Activated gamma-delta T cell treated with anti-CD3 and anti-CD28 coated beads, Interleukin-2, amount 50 U/mL, for 16 hours (primary cell): ENCODE data around the gene DSG2.
"Not testable (repeated sequence)": the region's sequence is repeated elsewhere in the genome, so short reads cannot be mapped to it uniquely, and the experiment has no call there.

Experiments used
- DNase-seq: peaks from one replicate; pipeline ENCODE4 v3.0.0-alpha.2; 2020; ENCODE audit warnings: low read depth

Gene DSG2

GRCh38 chr18:31497836-31498573 is at the start of gene DSG2:
Gene DSG2 (plus strand): TSS chr18:31498177. CDS start chr18:31498252, 75 bp downstream.
- DNase-seq, result no peak

GRCh38 chr18:31450409-31450808 is 47.6 kb upstream of the DSG2 start:
- DNase-seq, result no peak

- no peak for DNase-seq
Measured at GRCh38 chr18:31451625-31452024, 46.4 kb upstream of the DSG2 start.

- DNase-seq, result no peak
Measured at GRCh38 chr18:31454066-31454708, 43.8 kb upstream of the DSG2 start.

GRCh38 chr18:31469629-31470028 is 28.3 kb upstream of the DSG2 start:
- no peak for DNase-seq

- DNase-seq, result no peak
Measured at GRCh38 chr18:31478688-31479087, 19.3 kb upstream of the DSG2 start.

GRCh38 chr18:31482051-31482450 is 15.9 kb upstream of the DSG2 start:
- no peak for DNase-seq

GRCh38 chr18:31483396-31483795 is 14.6 kb upstream of the DSG2 start:
- no peak for DNase-seq

- no peak for DNase-seq
Measured at GRCh38 chr18:31484461-31484860, 13.5 kb upstream of the DSG2 start.

GRCh38 chr18:31486165-31486564 is 11.8 kb upstream of the DSG2 start:
- DNase-seq, result no peak

GRCh38 chr18:31487246-31488015 is 10.5 kb upstream of the DSG2 start:
- no peak for DNase-seq

- no peak for DNase-seq
Measured at GRCh38 chr18:31489311-31489710, 8.7 kb upstream of the DSG2 start.

GRCh38 chr18:31490387-31490786 is 7.6 kb upstream of the DSG2 start:
- no peak for DNase-seq

- DNase-seq, result no peak
Measured at GRCh38 chr18:31490833-31491232, 7.1 kb upstream of the DSG2 start.

GRCh38 chr18:31491586-31491985 is 6.4 kb upstream of the DSG2 start:
- no peak for DNase-seq

GRCh38 chr18:31492671-31493070 is 5.3 kb upstream of the DSG2 start:
- no peak for DNase-seq

- DNase-seq, result no peak
Measured at GRCh38 chr18:31493171-31493570, 4.8 kb upstream of the DSG2 start.

GRCh38 chr18:31493941-31494340 is 4.0 kb upstream of the DSG2 start:
- no peak for DNase-seq

- not testable (repeated sequence) for DNase-seq
Measured at GRCh38 chr18:31494705-31495244, 3.2 kb upstream of the DSG2 start.

GRCh38 chr18:31497404-31497835 is 557 bp upstream of the DSG2 start:
- DNase-seq, result no peak

- DNase-seq, result no peak
Measured at GRCh38 chr18:31498574-31499524, 872 bp downstream of the DSG2 start.
